ENCODE data around the gene TENM3.

The TENM3 gene

DNA sequence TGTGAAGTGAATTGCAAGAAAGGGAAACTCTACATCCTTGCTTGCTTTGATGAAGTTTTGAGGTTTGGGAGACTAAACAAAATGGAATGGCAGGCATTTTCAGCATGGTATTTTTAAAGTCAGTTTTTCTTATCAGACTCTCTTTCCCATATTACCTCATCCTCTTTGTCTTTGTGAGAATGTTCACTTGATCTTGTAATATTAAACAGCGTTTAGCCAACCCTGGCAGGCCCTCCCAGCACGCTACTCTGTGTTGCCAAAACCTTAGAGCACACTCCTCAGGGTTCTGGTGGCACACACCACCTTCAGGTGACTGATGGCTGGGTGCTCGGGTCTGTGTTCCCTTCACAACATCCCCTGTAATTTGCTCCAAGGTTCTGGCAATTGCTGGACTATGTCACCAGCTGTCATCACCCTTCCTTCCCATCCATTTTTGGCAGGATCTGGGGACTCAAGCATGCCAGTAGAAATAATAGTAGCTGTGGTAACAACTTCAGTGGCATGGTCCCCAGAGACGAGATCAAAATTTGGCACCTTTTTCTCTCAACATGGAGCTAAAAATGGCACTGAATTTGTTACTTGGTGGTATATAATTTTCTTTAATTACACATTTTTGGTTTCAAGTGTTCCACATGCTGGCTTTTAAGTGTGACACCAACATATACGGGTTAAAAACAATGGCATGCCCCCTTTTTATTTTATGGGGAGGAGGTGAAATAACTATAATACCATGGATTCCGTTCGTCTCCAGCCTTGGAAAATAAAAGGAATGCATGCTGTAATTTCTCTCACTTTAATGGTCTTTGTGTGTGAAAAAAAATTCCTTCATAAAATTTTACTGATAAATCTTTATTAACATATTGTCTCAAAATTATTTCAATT, 400.8 kb downstream of the TENM3 start:
- FAIRE-seq: no peak

DNA sequence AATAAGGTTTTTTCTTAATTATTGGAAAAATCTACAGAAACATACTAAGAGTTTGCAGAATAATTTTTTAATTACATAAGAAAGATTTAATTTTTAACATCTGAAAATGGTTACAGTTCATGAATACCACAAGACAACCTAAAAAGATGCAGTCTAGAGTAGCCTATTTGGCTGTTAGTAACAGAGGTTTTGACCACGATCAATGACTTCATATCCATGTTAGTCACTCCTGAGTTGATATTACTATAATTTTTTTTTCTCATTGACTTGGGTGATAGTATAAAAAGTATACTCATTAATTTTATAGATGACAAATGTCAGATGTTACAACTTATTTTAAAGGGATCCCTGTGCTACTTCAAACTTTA, 401.5 kb downstream of the TENM3 start:
- no peak for FAIRE-seq

DNA sequence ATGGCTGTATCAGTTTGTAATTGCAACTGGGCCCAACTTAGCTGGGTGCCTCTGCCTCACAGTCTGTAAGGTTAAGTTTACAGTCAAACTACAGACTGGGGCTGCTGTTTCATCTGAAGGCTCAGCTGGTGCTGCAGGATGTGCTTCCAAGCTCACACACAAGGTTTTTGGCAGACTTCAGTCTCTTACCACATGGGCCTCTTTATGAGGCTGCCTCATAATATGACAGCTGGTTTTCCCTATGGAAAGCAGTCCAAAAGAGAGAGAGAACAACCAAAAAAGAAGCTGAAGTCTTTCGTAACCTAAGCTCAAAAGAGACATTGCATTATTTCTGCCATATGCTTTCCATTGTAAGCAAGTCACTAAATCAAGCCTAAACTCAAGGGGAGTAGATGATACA, 402.3 kb downstream of the TENM3 start:
- FAIRE-seq: no peak

DNA sequence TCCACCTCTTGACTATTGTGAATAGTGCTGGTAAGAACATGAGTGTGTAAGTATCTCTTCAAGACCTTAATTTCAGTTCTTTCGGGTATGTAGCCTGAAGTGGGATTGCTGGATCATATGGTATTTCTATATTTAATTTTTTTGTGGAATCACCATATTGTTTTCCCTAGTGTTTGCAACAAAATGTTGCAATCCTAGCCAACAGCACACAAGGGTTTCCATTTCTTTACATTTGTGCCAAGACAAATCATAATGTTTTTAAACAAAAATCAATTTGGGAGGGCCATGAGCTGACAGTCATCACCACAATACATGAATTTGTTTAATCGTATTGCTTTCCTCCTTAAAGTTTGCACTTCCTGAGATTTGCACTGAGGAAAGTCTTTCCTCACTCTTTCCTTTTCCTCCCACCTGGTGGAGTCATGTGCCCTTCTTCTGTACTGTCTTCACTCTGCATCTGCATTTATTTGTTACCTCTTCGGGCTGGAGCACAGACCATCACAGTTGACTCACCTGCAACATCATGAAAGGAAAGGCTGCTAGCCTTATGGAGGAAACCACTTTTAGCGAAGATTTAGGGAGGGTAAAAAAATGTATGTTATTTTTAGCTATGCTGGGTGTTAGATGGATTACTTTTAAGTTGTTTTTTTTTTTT, 404.6 kb downstream of the TENM3 start:
- FAIRE-seq: no peak

DNA sequence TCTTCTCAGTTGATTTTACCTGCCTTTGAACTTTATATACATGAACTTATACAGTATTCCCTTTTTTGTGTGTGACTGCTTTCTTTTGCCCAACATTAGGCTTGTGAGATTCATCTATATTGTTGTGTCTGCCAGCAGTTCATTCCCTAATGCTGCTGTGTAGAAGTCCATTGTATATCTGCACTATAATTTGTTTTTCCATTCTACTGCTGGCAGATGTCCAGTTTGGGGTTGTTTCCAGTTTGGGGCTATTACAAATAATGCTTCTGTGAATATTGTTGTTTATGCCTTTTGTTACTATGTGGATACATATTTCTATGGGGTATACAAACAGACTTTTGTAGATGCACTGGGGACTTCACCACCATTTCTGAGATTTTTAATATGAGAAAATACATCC, 405.6 kb downstream of the TENM3 start:
- no peak for FAIRE-seq

DNA sequence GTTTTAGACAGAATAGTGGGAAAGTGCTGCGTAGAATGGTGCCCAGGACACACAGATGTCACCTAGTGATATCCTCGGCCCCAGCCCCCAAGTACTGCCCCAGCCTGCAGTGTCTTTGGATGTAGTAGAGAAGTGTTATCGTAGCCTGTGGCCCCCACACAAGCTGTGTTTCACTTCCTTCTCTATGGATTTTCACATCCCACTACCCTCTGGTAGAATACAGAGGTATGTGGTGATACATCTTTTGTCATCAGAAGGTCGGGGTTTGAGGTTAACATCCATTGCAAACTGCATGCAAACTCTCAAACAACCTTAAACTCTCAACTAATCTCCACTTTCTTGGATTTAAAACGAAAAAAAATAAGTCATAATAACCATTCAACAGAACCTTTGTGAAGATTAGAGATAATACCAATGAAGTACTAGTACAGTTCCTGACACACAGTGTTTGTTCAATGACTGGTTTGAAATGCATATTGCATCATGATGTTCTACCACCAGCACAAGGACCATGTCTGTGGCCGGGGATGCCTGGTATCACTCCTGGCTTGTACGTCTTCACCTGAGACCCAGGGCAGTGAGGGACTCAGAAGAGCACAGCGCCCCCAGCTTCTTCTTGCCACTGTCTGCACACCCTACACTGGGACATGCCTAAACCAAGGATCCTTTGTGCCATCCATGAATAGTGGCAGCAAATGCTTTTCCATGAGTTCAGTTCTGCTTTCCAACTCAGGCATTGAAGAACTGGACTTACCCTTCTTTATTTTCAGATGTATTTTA, 406.7 kb downstream of the TENM3 start:
- no peak for FAIRE-seq

DNA sequence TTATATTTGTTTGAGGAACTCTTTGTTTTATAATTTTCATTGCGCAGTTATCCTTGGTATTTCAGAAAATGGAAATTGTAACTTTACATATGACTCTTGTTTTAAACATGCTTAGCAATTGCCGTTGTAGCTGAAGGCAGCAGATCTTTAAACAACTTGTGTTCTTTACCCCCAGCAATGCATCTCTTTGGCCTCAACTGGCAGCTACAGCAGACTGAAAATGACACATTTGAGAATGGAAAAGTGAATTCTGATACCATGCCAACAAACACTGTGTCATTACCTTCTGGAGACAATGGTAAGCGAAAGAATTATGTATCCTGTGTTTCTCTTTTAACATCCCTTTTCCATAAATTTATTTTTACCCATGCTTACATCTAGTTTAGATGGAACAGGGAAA, 410.4 kb downstream of the TENM3 start:
- FAIRE-seq: no peak

DNA sequence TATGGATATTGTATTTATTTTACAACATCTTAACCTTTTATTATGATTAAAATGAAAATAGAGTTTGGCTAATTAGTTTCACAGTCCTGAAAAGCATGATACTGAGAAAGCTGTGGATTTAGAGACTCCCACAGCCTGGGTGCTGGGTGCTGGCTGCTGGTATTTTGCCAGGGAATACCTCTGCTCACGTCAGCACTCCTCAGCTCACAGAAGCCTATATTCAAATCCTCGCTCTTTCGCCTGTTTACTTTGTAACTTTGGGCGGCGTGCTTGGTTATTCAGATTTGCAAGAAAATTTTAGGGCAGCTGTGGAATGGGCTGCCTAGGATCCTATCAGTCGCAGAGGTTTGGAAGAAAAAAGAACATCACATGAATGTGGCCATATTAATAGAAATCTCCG, 412.1 kb downstream of the TENM3 start:
- no peak for FAIRE-seq

DNA sequence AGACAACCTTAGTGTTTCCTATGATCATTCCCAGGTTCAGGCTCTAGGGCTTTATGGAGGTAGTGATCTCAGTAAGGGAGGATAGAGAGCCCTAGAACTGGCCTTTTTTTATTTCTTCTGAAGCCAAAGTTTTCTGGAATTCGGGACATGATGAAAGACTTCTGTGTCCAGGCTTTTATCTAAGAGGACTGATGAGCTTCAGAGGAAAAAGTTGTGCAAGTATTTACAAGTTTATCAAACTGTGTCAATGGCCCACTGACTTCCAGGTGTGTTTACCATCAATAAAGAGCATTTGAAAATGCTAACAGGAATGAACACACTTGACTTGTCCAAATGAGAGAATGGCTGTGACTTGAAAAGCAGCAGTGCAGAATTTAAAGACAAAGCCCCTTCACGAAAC, 419.3 kb downstream of the TENM3 start:
- FAIRE-seq: no peak

DNA sequence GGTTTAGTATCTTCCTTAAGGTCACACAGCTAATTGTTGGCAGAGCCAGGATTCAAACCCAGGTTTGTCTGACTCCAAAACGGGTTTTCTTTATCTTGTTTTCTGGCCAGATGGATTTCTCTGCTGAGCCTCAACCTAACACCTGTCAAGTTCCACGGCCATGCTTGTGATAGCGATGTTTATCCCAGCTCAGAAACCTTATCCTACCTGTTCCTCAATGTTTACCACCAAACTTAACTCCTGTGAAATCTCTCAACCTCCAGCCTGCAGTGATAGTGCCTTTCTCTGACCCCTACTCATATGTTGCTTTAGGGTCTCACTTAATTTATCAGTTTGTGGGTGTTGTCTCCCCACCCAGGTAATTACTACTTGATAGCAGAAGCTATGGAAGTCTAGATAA, 428.0 kb downstream of the TENM3 start:
- FAIRE-seq: no peak

DNA sequence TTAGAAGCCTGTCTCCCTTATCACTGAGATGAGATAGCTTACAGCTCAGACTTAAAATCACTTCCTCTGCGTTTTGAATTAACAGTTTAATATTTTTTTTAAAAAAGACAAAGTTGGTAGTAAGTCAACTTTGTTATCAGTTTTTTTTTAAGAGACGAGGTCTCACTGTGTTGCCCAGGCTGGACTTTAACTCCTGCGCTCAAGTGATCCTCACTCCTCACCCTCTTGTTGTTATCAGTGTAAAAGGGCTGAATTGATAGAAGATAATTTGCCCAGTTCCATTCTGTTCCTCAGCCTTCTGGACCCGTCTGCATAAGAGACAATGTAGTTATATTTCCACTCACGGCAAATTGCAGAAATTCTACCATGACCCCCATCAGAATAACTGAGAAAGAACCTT, 428.5 kb downstream of the TENM3 start:
- no peak for FAIRE-seq

DNA sequence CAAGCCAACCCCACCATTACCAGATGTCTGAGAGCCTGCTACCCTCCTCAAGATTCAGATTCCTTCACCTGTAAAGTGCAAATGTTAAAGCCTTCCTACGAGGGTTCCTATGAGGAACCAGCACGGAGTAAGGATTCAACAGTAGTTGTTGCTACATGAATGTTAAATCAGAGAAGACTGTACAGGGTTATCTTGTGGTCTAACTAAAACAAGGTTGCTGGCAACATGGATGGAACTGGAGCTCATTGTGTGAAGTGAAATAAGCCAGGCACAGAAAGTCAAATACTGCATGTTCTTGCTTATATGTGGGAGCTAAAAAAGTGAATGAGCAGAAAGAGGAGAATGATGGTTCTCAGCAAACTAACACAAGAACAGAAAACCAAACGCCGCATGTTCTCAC, 435.4 kb downstream of the TENM3 start:
- FAIRE-seq: no peak

DNA sequence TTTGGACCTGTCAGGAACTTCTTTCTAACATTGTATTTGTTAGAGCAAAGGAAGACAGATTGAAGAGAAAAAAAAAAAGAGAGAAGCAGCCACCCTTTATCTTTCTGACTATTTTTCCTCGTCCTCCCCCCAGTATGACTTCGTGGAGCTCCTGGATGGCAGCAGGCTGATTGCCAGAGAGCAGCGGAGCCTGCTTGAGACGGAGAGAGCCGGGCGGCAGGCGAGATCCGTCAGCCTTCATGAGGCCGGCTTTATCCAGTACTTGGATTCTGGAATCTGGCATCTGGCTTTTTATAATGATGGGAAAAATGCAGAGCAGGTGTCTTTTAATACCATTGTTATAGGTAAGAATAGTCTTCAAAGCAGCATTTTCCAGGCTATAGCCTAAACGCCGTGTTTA, 436.3 kb downstream of the TENM3 start:
- no peak for FAIRE-seq

DNA sequence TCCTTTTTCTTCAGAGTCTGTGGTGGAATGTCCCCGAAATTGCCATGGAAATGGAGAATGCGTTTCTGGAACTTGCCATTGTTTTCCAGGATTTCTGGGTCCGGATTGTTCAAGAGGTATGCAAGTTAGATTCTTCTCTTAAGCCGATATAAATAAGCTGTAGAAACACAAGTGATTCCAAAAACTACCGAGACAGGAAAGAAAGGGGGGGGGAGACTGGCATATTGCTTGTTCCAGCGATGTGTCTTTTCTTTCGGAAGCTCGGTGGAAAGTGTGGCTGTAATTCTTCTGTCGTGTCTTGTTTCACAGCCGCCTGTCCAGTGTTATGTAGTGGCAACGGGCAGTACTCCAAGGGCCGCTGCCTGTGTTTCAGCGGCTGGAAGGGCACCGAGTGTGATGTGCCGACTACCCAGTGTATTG, 437.0 kb downstream of the TENM3 start:
- no peak for FAIRE-seq

DNA sequence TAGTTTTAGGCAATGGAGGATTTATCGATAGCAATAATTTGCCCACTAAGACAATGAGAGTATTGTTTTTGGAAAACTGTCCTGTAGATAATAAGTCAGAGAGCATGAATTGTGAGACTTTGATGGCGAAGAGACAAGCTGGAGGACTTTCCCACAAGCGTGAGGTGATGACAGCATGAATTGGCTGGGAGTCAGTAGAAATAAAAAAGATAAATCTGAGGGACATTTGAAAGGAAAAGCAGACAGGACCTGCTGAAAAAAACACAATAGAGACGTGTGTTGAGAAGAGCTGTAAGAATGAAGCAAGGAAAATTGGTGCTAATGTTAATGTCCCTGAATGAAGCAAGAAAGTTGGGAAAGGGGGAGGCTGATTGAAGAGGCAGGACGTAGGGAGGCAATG, 440.5 kb downstream of the TENM3 start:
- FAIRE-seq: no peak

DNA sequence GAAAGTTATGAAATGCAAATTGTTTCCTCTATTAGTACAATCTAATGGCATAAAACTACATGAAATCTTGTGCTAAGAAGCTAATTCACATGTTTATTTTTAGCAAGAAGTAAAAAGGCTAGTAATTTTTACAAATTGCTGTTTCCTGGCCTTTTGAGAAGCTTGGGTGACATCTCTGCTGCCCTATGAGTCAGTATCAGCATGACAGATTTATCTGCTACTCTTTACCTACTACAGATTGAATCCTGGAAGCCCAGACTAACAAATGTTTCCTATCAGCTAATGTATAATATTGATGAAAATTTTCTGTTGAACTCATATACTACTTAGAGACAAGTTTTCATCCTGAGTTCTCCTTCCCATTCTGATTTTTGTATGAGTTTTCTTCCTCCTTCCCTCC, 441.6 kb downstream of the TENM3 start:
- no peak for FAIRE-seq

DNA sequence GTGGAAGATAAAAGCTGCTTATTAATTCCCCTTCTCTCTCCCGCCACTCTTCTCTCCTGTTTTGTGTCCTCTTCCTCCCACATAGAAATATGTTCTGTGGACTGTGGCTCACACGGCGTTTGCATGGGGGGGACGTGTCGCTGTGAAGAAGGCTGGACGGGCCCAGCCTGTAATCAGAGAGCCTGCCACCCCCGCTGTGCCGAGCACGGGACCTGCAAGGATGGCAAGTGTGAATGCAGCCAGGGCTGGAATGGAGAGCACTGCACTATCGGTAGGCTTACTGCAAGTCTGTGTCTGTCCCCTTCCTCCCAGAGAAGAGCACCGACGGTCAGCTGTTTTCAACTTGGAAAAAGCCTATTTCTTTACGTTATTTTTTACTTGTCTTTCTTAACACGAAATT, 444.9 kb downstream of the TENM3 start:
- no peak for FAIRE-seq

DNA sequence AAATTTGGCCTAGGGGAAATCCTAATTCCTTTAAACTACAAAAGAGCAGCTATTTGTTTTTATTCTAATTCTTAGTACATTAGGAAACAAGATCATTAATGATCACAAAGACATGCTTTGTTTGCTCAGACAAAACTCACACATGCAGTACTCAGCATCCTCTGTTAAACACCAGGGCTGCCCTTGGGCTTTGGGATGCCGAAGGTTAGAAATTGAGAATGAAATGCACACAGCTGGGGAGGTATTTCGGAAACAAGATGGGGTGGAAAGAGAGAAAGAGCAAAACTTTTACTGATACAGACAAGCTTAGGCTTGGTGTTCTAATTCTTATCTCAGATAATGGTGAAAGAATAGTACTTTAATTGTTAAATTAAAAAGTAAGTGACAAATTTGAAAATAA, 451.3 kb downstream of the TENM3 start:
- no peak for FAIRE-seq

DNA sequence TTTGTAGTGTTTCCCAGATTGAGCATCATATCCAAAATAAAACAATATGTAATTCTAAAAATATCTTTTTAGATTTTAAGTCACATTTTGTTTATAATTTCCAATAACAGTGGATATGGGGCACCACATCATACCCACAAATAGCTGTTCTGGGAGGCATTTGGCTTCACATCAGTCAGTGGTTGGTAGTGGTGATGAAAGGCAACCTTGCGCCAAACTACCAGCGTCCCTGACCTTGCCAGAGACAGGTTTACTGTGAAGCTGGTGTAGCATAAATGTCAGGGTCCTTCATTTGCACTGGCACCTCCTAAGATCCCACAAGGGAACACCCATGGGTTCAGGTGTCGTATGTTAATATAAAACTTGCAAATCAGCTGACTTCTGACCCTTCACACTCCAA, 451.8 kb downstream of the TENM3 start:
- no peak for FAIRE-seq

DNA sequence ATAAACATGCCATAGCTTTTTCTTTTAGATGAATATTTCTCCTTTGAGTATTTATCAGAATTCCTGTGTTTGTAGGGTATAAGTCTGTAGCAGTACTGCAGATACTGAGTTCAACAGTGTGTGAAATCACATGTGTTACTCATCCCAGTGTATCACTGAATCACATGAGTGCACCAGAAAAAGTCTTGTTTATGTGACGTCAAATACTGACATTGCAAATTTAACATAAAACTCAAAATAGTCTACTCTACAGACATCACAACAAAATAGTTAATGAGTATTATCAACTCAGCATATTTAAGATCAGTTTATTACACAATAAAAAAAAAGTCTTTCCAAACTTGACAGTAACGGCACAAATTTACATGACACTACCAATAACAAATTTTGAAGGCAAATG, 452.6 kb downstream of the TENM3 start:
- no peak for FAIRE-seq

DNA sequence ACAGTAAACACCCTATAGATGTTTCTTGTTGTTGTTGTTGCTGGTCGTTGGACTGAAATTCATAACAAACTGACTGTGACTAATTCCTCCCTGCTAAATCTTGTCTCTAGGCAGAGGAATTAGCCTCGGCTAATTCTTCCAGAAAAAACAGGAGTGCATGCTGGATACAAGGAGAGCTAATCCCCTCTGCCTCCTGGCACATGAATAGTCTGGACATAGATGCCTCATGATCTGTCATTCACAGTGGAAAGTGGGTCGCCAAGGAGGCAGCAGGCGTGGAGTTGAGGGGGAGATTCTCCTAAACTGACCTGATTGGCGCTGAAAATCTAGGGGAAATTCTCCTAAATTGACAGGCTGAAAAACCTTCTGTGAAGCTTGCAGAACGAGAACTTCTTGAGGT, 453.9 kb downstream of the TENM3 start:
- no peak for FAIRE-seq

DNA sequence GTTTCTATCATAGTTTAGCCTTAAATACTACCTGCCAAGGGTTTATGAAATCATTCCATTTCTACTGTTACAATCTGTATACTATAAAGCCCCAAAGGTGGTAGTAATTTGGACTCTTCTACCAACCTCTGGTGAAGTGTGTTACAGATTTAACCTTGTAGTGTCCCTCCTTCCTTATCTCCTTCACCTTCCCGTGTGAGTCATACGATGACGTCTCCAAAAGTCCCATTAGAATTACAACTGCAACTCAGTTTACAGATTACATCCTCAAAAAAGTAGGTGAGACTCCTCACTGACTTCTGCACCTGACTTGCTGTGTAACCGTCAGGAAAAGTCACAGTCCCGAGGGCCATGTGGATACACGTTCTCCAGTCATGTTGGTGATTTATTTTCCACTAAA, 455.0 kb downstream of the TENM3 start:
- no peak for FAIRE-seq

DNA sequence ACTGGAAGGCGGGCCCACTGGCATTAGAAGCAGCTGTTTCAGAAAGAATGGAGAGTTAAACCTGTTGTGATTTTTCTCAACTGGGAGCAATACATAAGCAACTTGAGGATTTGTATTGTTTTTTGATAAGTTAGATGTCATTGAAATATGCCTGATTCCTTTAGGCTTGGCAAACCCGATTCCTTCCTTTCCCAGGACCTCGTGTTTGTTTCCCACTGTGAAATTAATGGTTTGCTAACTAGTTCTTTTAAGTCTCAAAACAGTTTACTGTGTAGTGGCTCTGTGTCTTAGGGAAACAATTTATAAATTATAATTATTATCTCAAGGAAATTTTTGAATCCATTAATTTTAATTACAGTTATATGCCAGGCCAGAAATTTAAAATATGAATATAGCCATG, 456.0 kb downstream of the TENM3 start:
- no peak for FAIRE-seq

DNA sequence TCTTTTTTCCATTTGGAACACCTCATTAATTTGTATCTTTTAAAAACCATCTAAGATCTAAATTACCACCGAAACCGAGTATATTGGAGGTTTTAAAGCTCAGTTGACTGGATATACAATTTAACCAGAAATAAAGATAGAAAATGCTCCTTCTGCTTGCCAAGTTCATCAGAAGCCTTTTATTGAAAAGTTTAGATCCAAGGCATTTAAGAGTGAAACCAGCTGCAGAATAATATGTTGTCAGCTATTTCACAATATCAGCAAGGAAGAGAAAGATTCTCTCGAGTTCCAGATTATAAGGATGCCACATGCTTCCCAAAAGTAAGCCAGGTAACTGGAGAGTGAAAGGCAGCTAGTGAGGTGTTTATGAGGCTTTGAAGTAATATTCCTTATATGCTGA, 456.6 kb downstream of the TENM3 start:
- no peak for FAIRE-seq

Measured in colon (tissue), 2 donors.